GM21526 (cell line): Measurements from ENCODE around the gene CHAMP1.
A peak's percentile ranks its signal among the peaks of the same experiment; 100 is the strongest.

Source experiments
- ATAC-seq: cut with Tn5 transposase; IDR thresholded peaks from one replicate; pipeline ENCODE4 v1.9.1; 2021; ENCODE audit warnings: moderate library complexity; ENCODE audit not compliant: unreplicated experiment, low FRiP score

Gene CHAMP1, protein sequence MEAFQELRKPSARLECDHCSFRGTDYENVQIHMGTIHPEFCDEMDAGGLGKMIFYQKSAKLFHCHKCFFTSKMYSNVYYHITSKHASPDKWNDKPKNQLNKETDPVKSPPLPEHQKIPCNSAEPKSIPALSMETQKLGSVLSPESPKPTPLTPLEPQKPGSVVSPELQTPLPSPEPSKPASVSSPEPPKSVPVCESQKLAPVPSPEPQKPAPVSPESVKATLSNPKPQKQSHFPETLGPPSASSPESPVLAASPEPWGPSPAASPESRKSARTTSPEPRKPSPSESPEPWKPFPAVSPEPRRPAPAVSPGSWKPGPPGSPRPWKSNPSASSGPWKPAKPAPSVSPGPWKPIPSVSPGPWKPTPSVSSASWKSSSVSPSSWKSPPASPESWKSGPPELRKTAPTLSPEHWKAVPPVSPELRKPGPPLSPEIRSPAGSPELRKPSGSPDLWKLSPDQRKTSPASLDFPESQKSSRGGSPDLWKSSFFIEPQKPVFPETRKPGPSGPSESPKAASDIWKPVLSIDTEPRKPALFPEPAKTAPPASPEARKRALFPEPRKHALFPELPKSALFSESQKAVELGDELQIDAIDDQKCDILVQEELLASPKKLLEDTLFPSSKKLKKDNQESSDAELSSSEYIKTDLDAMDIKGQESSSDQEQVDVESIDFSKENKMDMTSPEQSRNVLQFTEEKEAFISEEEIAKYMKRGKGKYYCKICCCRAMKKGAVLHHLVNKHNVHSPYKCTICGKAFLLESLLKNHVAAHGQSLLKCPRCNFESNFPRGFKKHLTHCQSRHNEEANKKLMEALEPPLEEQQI

GRCh38 chr13:114314074-114314912 lies at the start of gene CHAMP1:
Gene CHAMP1 (plus strand): TSS chr13:114314503. CDS start chr13:114323843, 9,340 bp downstream.
- ATAC-seq, result peak; percentile 74

DNA sequence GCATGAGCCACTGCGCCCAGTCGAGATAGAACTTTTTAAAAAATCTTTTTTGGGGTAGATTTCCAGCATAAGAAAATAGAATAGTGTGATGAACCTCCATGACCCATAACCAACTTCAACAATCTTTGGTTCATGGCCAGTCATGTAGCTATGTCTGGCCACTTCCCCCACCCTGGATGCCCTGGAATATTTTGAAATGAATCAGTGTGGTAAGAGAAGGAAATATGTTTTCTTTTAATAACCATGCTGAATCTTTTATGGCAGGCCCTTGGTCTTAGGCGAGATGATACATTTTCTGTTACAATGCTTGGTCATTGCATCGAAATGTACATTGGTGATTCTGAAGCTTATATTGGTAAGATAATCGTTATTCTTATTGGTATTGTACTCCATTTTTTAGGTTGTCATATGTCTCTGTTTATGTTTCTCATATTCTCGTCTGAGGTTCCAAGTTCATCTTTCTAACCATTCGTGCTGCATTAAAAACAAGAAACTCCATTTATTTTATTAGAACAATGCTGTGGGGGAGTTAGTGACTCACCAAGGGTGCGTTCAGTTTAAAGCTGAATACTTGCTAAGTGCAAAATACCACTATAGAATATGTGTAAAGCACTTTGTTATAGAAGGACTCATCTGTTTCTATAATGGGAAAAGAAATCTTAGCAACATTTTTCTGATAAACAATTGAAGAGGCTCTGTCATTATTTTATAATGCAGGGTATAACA lies 49.3 kb upstream of the CHAMP1 start:
- no peak for ATAC-seq

GRCh38 chr13:114266241-114266640 lies 48.1 kb upstream of the CHAMP1 start:
- no peak for ATAC-seq

DNA sequence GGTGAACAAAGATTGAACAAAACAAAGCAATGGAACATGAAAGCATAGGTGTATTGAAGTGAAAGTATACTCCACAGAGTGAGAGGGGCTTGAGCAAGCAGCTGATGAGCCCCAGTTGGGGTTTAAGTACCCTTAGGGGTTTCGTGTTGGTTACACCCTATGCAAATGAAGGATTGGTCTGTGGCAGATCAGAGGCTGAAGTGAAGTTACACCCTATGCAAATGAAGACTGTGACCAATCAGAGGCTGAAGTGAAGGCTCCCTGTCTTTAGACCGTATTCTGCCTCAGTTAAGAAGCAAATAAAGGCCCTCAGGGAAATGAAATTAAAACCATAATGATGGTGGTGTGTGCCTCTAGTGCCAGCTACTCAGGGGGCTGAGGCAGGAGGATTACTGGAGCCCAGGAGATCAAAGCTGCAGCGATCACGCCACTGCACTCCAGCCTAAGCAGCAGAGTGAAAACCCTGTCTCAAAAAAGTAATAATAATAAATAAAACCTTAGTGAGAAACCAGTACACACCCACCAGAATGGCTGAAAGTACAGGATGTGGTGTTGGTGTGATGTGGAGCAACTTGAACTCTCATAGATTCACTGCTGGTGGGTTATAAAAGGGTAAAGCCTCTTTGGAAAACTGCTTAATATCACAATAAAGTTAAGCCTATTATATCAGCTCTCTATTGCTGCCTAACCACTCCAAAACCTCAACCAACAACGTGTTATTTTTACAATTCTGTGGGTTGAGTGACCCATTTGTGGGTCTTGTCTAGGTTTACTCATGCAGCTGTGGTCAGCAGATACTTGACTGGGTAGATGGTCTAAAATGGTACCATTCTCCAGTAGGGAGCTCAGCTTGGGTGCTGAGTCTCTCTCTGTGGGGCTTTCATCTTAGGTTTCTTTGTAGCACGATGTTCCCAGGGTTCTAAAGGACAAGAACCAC lies 45.7 kb upstream of the CHAMP1 start:
- no peak for ATAC-seq

DNA sequence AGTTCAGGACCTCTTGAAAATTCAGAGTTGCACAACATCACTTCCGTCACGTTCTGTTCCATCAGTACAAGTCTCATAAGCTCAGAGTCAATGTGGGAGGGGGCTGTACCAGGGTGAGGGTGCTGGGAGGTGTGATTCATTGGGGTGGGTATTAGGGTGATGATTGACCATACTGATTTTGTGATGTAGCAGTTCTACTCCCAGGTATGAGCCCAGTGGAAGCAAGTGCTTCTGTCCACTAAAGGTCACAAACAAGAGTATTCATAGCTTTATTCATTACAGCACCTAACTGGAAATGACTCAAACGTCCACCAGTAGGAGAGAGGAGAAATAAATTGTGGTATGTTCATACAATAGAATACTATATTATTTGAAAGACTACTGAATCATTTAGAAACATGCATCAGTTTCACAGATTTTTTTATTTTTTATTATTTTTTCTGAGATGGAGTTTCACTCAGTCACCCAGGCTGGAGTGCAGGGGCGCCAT lies 45.0 kb upstream of the CHAMP1 start:
- ATAC-seq, result no peak

DNA sequence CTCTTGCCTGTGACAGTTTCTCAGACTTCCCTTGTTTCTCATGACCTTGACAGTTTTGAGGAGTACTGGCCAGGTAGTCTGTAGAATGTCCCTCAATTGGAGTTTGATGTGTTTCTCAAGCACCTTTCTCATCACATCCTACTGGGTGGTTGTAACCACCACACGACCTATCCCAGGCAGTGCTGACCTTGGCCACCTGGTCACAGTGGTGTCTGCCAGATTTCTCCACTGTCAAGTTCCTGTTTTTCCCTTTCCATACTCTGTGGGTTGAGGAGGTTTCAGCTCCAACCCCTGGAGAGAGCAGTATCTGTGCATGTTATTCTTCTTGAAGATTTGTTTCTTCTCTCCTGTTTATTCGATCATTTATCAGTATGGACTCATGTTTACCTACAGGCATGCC lies 41.3 kb upstream of the CHAMP1 start:
- no peak for ATAC-seq

DNA sequence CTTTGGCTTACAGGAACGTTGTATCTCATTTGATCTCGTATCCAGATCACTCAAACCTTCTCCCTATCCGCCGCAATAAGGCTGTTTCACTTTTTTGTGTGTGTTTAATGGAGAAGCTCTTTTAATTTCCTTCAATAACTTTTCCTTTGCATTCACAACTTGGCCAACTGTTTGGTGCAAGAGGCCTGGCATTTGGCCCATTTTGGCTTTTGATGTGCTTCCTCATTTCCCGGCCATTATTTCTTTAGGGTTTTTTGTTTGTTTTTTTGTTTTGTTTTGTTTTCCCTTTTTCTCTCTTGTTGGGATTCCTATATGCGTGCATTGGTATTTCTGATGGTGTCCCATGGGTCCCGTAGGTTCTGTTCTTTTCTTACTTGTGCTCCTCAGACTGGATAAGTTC lies 39.0 kb upstream of the CHAMP1 start:
- ATAC-seq, result no peak

DNA sequence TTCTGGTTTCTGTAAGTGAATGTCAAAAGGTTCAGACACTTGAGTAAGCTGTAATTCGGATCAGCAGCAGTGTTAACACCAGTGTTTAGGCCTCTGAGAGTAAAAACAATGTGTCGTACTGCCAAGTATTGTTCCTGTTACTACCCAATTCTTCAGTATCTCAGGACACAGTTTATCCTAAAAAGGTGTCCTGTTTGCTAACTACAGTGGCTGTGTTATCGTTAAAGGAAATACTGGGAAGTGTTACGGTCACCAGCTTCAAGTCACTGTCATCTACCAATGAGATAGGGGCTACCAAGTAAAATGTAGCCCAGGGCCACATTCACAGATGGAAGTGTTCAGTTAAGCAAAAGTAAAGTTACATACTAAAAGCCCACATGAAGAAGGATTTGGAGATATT lies 35.2 kb upstream of the CHAMP1 start:
- ATAC-seq, result no peak

DNA sequence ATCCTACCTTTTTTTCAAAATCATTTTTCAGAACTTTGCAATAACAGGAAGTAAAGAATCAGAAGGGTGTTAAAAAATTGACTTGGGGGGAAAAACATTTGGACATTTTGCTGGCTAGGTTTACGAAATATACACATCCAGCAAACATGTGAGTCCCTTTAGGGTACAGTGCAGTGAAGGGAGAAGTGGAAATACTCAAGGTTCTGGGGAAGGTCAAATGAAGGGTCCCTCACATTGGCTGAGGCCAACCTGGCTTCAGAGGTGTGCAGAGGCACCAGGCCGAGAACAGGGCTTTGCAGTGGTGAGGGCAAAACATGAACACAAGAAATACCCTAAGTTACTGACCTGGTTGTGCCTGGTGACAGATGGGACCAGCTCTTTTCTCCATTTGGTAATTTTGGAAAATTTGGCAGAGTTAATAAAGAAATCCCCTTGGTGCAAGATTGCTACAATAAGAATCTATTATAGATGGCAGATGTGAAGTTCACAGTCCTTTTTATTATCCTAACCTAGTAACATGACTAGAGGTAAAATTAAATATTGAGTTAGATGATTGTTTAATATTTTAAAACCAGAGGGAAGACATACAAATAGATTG lies 34.4 kb upstream of the CHAMP1 start:
- ATAC-seq, result no peak

GRCh38 chr13:114281351-114282040 lies 32.8 kb upstream of the CHAMP1 start, which contains the start of gene UPF3A:
Gene UPF3A (plus strand): TSS chr13:114281601. CDS start chr13:114281640, 39 bp downstream.
- peak; percentile 56 for ATAC-seq

DNA sequence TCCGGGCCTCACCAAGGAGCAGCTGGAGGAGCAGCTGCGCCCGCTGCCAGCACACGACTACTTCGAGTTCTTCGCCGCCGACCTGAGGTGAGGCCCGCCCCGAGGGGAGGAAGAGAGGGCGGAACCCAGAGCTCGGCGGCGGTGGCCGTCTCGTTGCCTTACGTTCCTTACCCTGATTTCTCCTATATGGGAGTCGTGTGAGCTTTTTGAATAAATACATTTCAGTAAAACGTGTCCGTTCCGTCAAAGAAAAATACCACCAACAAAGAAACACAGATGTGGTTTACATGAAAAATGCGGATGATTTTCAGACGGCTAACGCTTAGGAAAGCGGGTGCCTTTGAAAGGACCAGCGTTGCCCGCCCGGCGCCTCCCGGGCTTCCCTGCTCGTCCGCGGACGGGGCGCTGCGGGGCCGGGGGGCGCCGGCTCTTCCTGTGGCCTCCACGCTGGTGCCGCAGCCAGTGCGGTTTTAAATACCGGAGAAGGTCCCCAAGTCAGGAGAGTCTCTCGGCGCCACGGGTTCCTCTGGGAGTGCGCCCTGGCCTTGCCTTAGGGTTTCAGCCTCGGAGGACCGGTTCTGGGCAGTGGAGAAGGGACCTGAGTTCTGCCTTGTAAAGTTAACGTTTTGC lies 32.1 kb upstream of the CHAMP1 start:
- peak; percentile 54 for ATAC-seq

- ATAC-seq, result no peak
Observed at GRCh38 chr13:114283576-114283975, 30.7 kb upstream of the CHAMP1 start.

- ATAC-seq, result no peak
Observed at GRCh38 chr13:114284680-114285079, 29.6 kb upstream of the CHAMP1 start.

- no peak for ATAC-seq
Observed at GRCh38 chr13:114285166-114285808, 29.0 kb upstream of the CHAMP1 start.

- ATAC-seq, result no peak
Observed at GRCh38 chr13:114286808-114287207, 27.5 kb upstream of the CHAMP1 start.

- no peak for ATAC-seq
Observed at GRCh38 chr13:114288157-114288591, 26.1 kb upstream of the CHAMP1 start.

- no peak for ATAC-seq
Observed at GRCh38 chr13:114296448-114296847, 17.9 kb upstream of the CHAMP1 start.
